ENCODE results near the gene LMCD1. TPM values are rescaled to one million over a fixed set of nuclear protein-coding genes. Genes with fewer than 3 reads are reported as not detected.

LMCD1 gene
- total RNA-seq, 2 experiments from 2014 or later, result 0.47 TPM; not detected in 1

GRCh38 chr3:8563146-8563545, 61.5 kb downstream of the LMCD1 start:
- TF ChIP-seq EZH2phosphoT487 (IDR thresholded peaks at IDR 0.05; ENCODE audit: borderline replicate concordance, low read depth, low read length), result no peak
- TF ChIP-seq CTCF (conservative IDR thresholded peaks at IDR 0.05; ENCODE audit: low read length), result no peak
- H2AFZ ChIP-seq (ENCODE audit: low read length), result no peak overlapping the region
- H3K79me2 ChIP-seq (ENCODE audit: insufficient read depth, low read depth, low read length), result no peaks in the 10 kb centered on the region
- no peaks in the 10 kb centered on the region for H3K36me3 ChIP-seq (ENCODE audit: insufficient read depth, low read length)
- no peak overlapping the region for H3K4me3 ChIP-seq (ENCODE audit: low read depth, low read length, poor library complexity, severe bottlenecking)
- H3K9me2 ChIP-seq (ENCODE audit: insufficient read depth, low read length), result no peaks in the 10 kb centered on the region
- no peaks in the 10 kb centered on the region for H4K20me1 ChIP-seq (ENCODE audit: insufficient read depth, low read length)
- DNase-seq (ENCODE audit: low spot score), result no peak
- no peaks in the 10 kb centered on the region for H3K4me1 ChIP-seq (ENCODE audit: insufficient read depth, low read length, poor library complexity, severe bottlenecking)
- no peak overlapping the region for H3K27ac ChIP-seq (ENCODE audit: low read depth, low read length, poor library complexity, severe bottlenecking)
- no peaks in the 10 kb centered on the region for H3K9me3 ChIP-seq (ENCODE audit: low read length)
- ChIA-PET POLR2A (no interaction called here), CTCF (ENCODE audit: unreplicated experiment) (no interaction called here)
- intact Hi-C loops (cut with micrococcal nuclease; ENCODE audit: unreplicated experiment), result no loop called here
- BruUV-seq (replicated peaks), result no TSS peak
- H3K4me2 ChIP-seq (ENCODE audit: low read length), result no peak overlapping the region

- no peak for DNase-seq (ENCODE audit: low spot score)
- Histone ChIP-seq H2AFZ (ENCODE audit: low read length) (no peak overlapping the region), H4K20me1 (ENCODE audit: insufficient read depth, low read length) (no peaks in the 10 kb centered on the region), H3K4me3 (ENCODE audit: low read depth, low read length, poor library complexity, severe bottlenecking) (no peak overlapping the region), H3K4me2 (ENCODE audit: low read length) (no peak overlapping the region), H3K4me1 (ENCODE audit: insufficient read depth, low read length, poor library complexity, severe bottlenecking) (no peaks in the 10 kb centered on the region), H3K9me2 (ENCODE audit: insufficient read depth, low read length) (no peaks in the 10 kb centered on the region), H3K79me2 (ENCODE audit: insufficient read depth, low read depth, low read length) (no peaks in the 10 kb centered on the region), H3K27ac (ENCODE audit: low read depth, low read length, poor library complexity, severe bottlenecking) (no peak overlapping the region), H3K9me3 (ENCODE audit: low read length) (no peaks in the 10 kb centered on the region), H3K36me3 (ENCODE audit: insufficient read depth, low read length) (no peaks in the 10 kb centered on the region)
- CTCF ChIA-PET (ENCODE audit: unreplicated experiment), result no interaction called here
- POLR2A ChIA-PET, result no interaction called here
- no TSS peak for BruUV-seq (replicated peaks)
- intact Hi-C loops (cut with micrococcal nuclease; ENCODE audit: unreplicated experiment), result no loop called here
- TF ChIP-seq EZH2phosphoT487 (IDR thresholded peaks at IDR 0.05; ENCODE audit: borderline replicate concordance, low read depth, low read length) (no peak), CTCF (conservative IDR thresholded peaks at IDR 0.05; ENCODE audit: low read length) (no peak)
Measured at GRCh38 chr3:8563597-8563996, 62.0 kb downstream of the LMCD1 start.

GRCh38 chr3:8565376-8565775, 63.8 kb downstream of the LMCD1 start:
- CTCF ChIA-PET (ENCODE audit: unreplicated experiment), result no interaction called here
- Histone ChIP-seq H3K4me3 (ENCODE audit: low read depth, low read length, poor library complexity, severe bottlenecking) (no peak overlapping the region), H2AFZ (ENCODE audit: low read length) (no peak overlapping the region), H3K27ac (ENCODE audit: low read depth, low read length, poor library complexity, severe bottlenecking) (no peak overlapping the region), H3K4me2 (ENCODE audit: low read length) (no peak overlapping the region), H3K9me3 (ENCODE audit: low read length) (no peaks in the 10 kb centered on the region), H3K9me2 (ENCODE audit: insufficient read depth, low read length) (no peaks in the 10 kb centered on the region), H3K36me3 (ENCODE audit: insufficient read depth, low read length) (no peaks in the 10 kb centered on the region), H3K4me1 (ENCODE audit: insufficient read depth, low read length, poor library complexity, severe bottlenecking) (no peaks in the 10 kb centered on the region), H3K79me2 (ENCODE audit: insufficient read depth, low read depth, low read length) (no peaks in the 10 kb centered on the region), H4K20me1 (ENCODE audit: insufficient read depth, low read length) (no peaks in the 10 kb centered on the region)
- POLR2A ChIA-PET, result no interaction called here
- DNase-seq (ENCODE audit: low spot score), result no peak
- intact Hi-C loops (cut with micrococcal nuclease; ENCODE audit: unreplicated experiment), result no loop called here
- TF ChIP-seq EZH2phosphoT487 (IDR thresholded peaks at IDR 0.05; ENCODE audit: borderline replicate concordance, low read depth, low read length), result no peak
- BruUV-seq (replicated peaks), result no TSS peak
